ENCODE measurements around the gene SRBD1. TPM values are rescaled to one million over a fixed set of nuclear protein-coding genes. Genes with fewer than 3 reads are reported as not detected.

The SRBD1 gene
- total and polyA plus RNA-seq, 4 donors = 4.0 to 22.2 (median 10.0) TPM

DNA sequence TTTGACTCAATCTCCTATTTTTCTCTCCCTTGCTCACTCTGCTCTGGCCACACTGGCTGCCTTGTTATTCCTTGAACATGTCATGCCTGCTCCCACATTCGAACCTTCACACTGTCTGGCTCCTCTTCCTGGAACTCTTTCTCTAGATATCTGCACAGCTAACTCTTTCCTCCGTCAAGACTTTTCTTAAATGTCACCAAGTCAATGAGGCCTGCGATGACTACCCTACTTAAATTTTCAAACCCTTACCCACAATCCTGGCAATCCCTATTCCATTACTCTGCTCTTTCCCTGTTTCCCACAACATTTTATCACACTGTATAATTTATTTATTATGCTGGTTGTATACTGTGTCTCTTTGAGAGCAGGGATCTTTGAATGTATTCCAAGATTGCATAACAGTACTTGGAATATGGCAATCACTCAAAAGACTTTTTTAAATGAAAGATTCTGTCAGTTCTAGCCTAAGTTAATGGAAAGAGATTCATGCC, 206.2 kb downstream of the SRBD1 start (continued):
- TF ChIP-seq, protein P1, sequence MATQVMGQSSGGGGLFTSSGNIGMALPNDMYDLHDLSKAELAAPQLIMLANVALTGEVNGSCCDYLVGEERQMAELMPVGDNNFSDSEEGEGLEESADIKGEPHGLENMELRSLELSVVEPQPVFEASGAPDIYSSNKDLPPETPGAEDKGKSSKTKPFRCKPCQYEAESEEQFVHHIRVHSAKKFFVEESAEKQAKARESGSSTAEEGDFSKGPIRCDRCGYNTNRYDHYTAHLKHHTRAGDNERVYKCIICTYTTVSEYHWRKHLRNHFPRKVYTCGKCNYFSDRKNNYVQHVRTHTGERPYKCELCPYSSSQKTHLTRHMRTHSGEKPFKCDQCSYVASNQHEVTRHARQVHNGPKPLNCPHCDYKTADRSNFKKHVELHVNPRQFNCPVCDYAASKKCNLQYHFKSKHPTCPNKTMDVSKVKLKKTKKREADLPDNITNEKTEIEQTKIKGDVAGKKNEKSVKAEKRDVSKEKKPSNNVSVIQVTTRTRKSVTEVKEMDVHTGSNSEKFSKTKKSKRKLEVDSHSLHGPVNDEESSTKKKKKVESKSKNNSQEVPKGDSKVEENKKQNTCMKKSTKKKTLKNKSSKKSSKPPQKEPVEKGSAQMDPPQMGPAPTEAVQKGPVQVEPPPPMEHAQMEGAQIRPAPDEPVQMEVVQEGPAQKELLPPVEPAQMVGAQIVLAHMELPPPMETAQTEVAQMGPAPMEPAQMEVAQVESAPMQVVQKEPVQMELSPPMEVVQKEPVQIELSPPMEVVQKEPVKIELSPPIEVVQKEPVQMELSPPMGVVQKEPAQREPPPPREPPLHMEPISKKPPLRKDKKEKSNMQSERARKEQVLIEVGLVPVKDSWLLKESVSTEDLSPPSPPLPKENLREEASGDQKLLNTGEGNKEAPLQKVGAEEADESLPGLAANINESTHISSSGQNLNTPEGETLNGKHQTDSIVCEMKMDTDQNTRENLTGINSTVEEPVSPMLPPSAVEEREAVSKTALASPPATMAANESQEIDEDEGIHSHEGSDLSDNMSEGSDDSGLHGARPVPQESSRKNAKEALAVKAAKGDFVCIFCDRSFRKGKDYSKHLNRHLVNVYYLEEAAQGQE (IDR thresholded peaks at IDR 0.05) = no peak

DNA sequence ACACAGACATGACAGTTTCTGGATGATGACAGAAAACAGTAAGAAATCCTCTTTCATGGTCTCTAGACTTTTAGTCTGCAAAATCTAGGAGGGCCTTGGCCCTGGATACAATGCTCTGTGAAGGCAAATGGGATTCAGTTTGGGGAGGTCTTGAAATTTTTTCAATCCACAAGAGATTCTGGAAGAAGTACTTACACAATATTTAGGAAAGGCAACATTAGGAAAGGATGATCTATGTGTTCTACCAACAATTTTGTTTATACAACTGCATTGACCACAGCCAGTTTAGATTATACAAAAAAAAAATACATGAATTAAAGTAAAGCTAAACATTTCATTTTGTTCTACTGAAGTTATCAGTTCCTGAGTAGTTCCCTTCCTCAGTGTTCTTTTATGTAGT, 208.0 kb downstream of the SRBD1 start:
- Histone ChIP-seq H3K36me3 (ENCODE audit: control insufficient read depth in 4 of 4, insufficient read depth in 3 of 4, low read depth in 1 of 4, low read length in 3 of 4) (no peaks in the 10 kb centered on the region), H3K9ac (ENCODE audit: low read depth in 1 of 2, low read length in 2 of 2) (no peak overlapping the region), H3K4me3 (ENCODE audit: low read depth in 1 of 3, low read length in 3 of 3) (no peak overlapping the region), H3K4me1 (ENCODE audit: control insufficient read depth in 4 of 4, insufficient read depth in 4 of 4, low read length in 3 of 4) (no peaks in the 10 kb centered on the region), H3K27ac (ENCODE audit: low read depth in 1 of 2, low read length in 2 of 2) (no peak overlapping the region), H3K9me3 (ENCODE audit: control insufficient read depth in 4 of 4, low read length in 3 of 4) (no peaks in the 10 kb centered on the region), H3K27me3 (ENCODE audit: control insufficient read depth in 4 of 4, insufficient read depth in 4 of 4, low read length in 3 of 4) (no peaks in the 10 kb centered on the region)
- no peak for DNase-seq (ENCODE audit: low spot score)
- TF ChIP-seq YY1 (IDR thresholded peaks at IDR 0.05) (no peak), RXRA (IDR thresholded peaks at IDR 0.05) (no peak), HNF4G (IDR thresholded peaks at IDR 0.05) (no peak), TAF1 (conservative IDR thresholded peaks at IDR 0.05) (no peak), JUND (IDR thresholded peaks at IDR 0.05) (no peak), SP1 (IDR thresholded peaks at IDR 0.05) (no peak), NR2F2 (IDR thresholded peaks at IDR 0.05) (no peak), FOXA1 (IDR thresholded peaks at IDR 0.05) (no peak), EGR1 (IDR thresholded peaks at IDR 0.05; ENCODE audit: low read depth in 2 of 2) (no peak), GABPA (IDR thresholded peaks at IDR 0.05 in 1 of 2, conservative IDR thresholded peaks at IDR 0.05 in 1 of 2) (no peak), RAD21 (IDR thresholded peaks at IDR 0.05) (no peak), HNF4A (conservative IDR thresholded peaks at IDR 0.05) (no peak), FOXA2 (IDR thresholded peaks at IDR 0.05) (no peak)
- TF ChIP-seq, protein P2, sequence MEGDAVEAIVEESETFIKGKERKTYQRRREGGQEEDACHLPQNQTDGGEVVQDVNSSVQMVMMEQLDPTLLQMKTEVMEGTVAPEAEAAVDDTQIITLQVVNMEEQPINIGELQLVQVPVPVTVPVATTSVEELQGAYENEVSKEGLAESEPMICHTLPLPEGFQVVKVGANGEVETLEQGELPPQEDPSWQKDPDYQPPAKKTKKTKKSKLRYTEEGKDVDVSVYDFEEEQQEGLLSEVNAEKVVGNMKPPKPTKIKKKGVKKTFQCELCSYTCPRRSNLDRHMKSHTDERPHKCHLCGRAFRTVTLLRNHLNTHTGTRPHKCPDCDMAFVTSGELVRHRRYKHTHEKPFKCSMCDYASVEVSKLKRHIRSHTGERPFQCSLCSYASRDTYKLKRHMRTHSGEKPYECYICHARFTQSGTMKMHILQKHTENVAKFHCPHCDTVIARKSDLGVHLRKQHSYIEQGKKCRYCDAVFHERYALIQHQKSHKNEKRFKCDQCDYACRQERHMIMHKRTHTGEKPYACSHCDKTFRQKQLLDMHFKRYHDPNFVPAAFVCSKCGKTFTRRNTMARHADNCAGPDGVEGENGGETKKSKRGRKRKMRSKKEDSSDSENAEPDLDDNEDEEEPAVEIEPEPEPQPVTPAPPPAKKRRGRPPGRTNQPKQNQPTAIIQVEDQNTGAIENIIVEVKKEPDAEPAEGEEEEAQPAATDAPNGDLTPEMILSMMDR (IDR thresholded peaks at IDR 0.05; ENCODE audit: low read depth, low read length, missing input control) = no peak
- TF ChIP-seq, protein P3, sequence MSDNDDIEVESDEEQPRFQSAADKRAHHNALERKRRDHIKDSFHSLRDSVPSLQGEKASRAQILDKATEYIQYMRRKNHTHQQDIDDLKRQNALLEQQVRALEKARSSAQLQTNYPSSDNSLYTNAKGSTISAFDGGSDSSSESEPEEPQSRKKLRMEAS (IDR thresholded peaks at IDR 0.05) = no peak
- TF ChIP-seq, protein P1 (IDR thresholded peaks at IDR 0.05) = no peak
- TF ChIP-seq, protein P4, sequence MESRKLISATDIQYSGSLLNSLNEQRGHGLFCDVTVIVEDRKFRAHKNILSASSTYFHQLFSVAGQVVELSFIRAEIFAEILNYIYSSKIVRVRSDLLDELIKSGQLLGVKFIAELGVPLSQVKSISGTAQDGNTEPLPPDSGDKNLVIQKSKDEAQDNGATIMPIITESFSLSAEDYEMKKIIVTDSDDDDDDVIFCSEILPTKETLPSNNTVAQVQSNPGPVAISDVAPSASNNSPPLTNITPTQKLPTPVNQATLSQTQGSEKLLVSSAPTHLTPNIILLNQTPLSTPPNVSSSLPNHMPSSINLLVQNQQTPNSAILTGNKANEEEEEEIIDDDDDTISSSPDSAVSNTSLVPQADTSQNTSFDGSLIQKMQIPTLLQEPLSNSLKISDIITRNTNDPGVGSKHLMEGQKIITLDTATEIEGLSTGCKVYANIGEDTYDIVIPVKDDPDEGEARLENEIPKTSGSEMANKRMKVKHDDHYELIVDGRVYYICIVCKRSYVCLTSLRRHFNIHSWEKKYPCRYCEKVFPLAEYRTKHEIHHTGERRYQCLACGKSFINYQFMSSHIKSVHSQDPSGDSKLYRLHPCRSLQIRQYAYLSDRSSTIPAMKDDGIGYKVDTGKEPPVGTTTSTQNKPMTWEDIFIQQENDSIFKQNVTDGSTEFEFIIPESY (IDR thresholded peaks at IDR 0.05) = no peak
- TF ChIP-seq, protein P5, sequence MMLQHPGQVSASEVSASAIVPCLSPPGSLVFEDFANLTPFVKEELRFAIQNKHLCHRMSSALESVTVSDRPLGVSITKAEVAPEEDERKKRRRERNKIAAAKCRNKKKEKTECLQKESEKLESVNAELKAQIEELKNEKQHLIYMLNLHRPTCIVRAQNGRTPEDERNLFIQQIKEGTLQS (IDR thresholded peaks at IDR 0.05) = no peak
